ENCODE measurements around the gene SIX1. TPM values are rescaled to one million over a fixed set of nuclear protein-coding genes. Genes with fewer than 3 reads are reported as not detected.
A peak's percentile ranks its signal among the peaks of the same experiment; 100 is the strongest.

Gene SIX1
- total RNA-seq, 1 donor from 2014 or later: not detected

DNA sequence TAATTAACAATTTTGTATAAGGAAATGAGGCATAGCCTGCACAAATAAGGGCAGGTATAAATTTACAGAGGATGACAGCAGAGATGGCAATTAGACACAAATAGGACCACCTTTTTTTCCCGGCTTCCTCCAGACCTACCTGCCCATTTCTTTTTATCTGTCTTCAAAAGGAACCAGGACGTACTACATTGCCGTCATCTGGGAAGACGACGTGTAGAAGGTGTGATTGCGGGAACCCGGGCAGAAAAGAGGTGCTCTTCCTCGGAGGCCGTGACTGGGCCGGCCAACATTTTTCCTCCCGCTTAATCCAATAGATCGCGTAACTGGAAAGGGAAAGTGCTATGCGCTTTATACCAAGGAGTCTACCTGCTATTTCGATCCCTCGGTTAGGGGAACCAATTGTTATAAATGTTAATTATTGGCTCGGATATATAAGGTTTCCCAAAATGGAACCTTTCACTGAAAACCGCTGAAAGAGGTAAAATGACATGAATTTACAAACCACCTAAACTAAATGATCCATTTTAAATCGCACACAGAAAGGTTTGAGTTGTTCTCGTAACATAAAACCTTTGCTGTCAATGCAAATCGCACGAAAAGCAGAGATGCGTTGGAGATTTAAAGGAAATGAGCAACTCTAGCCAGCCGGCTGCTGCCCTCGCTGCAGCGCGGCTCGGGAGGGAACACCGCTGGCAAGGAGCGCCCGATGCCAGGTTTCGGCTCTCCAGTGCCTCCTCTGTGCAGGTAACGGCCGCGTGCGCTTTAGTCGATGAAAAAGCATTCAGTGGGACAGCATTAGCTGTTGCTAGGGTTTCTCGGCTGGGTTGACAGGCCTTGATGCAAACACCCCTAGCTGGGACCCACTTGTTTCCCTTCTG, 2.8 kb upstream of the SIX1 start:
- TF ChIP-seq, protein P1, sequence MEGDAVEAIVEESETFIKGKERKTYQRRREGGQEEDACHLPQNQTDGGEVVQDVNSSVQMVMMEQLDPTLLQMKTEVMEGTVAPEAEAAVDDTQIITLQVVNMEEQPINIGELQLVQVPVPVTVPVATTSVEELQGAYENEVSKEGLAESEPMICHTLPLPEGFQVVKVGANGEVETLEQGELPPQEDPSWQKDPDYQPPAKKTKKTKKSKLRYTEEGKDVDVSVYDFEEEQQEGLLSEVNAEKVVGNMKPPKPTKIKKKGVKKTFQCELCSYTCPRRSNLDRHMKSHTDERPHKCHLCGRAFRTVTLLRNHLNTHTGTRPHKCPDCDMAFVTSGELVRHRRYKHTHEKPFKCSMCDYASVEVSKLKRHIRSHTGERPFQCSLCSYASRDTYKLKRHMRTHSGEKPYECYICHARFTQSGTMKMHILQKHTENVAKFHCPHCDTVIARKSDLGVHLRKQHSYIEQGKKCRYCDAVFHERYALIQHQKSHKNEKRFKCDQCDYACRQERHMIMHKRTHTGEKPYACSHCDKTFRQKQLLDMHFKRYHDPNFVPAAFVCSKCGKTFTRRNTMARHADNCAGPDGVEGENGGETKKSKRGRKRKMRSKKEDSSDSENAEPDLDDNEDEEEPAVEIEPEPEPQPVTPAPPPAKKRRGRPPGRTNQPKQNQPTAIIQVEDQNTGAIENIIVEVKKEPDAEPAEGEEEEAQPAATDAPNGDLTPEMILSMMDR (IDR thresholded peaks at IDR 0.05; ENCODE audit: borderline replicate concordance): no peak
- Histone ChIP-seq H3K36me3 (no peaks in the 10 kb centered on the region), H3K9me3 (replicated peaks) (no peaks in the 10 kb centered on the region), H3K27ac (replicated peaks) (no peak overlapping the region), H3K4me3 (no peak overlapping the region), H3K4me1 (peaks cover 69% of the 10 kb centered on the region), H3K27me3 (ENCODE audit: low read depth) (peaks cover 100% of the 10 kb centered on the region)
- no peak for DNase-seq
- intact Hi-C loops (cut with micrococcal nuclease): no loop called here

DNA sequence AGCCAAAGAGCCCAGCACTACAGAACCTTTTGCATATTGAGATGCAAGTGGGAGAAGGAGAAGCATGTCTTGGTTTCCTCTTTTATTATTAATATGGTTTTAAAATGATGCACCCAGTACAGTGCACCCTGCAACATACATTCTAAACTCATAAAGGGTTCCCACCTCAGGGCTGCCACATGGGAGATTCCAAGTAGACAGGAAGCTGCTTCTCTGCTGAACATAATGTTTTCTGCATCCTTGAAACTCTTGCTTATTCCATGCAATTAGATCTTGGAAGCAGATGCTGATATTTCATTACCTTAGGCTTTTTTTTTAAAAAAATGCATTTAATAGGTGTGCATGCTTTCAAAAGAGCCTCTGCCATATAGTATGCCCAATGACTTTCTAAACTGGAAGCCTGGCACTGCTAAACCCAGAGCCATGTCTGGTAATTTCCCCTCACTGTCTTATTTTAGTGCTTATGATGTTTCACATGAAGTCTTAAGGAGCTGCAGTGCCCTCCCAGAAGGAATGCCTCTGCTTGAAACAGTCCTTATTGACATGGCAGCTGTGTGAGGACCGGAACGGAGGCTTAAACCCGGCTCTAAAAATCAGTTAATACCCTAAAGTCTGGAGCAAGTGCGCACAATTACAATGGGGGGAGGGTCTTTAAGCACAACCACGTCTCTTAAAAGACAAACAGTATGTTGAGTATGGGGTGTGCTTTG, 2.0 kb upstream of the SIX1 start:
- H3K36me3 ChIP-seq: no peaks in the 10 kb centered on the region
- H3K4me1 ChIP-seq: peaks cover 64% of the 10 kb centered on the region
- H3K9me3 ChIP-seq (replicated peaks): no peaks in the 10 kb centered on the region
- intact Hi-C loops (cut with micrococcal nuclease): no loop called here
- TF ChIP-seq, protein P1 (IDR thresholded peaks at IDR 0.05; ENCODE audit: borderline replicate concordance): no peak
- no peak for DNase-seq
- H3K27me3 ChIP-seq (ENCODE audit: low read depth): peaks cover 100% of the 10 kb centered on the region
- no peak overlapping the region for H3K27ac ChIP-seq (replicated peaks)
- H3K4me3 ChIP-seq: no peak overlapping the region

DNA sequence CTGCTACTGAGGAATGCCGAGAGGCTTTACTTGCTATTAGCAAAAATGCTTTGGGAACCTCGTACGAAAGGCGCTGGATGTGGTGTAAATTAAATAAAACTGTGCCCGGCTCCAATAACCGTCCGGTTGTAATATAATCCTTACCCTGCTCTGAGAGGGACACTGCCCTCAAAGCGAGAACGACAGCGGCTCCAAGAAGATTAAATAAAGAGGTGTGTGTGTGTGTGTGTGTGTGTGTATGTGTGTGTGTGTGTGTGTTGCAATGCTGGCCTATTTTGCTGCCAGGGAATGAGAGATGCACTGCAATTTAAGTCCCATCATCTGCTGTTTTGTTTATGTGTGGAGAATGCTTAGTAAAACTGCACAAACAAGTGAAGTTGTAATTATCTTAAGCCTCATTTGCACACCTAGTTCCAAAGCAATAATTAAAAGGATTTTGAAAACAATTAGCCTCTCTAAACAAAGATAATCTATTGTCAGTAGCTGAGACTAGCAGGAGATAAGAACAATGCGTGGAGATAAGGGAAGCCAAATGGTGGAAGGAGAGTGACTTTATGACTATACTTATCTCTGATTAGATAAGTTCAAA, 1.2 kb upstream of the SIX1 start:
- Histone ChIP-seq H3K4me1 (peaks cover 56% of the 10 kb centered on the region), H3K27me3 (ENCODE audit: low read depth) (peaks cover 100% of the 10 kb centered on the region), H3K36me3 (no peaks in the 10 kb centered on the region), H3K4me3 (peak overlapping the region; percentile 68), H3K27ac (replicated peaks) (no peak overlapping the region), H3K9me3 (replicated peaks) (no peaks in the 10 kb centered on the region)
- intact Hi-C loops (cut with micrococcal nuclease): no loop called here
- DNase-seq: no peak
- TF ChIP-seq, protein P1 (IDR thresholded peaks at IDR 0.05; ENCODE audit: borderline replicate concordance): no peak

DNA sequence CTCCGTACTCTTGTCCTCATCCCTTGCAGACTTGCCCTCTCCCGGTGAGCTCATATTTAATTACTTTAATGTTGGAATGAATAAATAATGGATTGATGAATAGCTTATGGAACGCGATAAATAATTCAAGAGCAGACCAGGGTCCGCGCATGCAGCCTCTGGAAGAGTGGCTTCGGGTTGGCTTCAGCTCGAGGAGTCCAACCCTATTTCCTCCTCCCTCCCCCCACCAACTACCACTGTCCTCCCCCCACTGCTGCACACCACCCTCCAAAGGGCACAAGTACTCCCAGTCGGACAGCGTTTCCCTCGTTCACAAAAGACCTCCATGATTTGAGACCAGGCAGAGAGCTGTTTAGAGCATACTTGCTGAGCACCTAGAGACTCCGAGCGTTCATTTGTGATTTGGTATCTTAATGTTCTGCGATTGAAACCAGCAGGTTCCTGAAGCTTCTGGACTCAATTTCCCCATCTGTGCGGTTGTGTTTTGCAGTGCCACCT, 647 bp upstream of the SIX1 start:
- Histone ChIP-seq H3K4me1 (peaks cover 53% of the 10 kb centered on the region), H3K27ac (replicated peaks) (no peak overlapping the region), H3K9me3 (replicated peaks) (no peaks in the 10 kb centered on the region), H3K27me3 (ENCODE audit: low read depth) (peaks cover 100% of the 10 kb centered on the region), H3K4me3 (peak overlapping the region; percentile 68), H3K36me3 (no peaks in the 10 kb centered on the region)
- no peak for DNase-seq
- TF ChIP-seq, protein P1 (IDR thresholded peaks at IDR 0.05; ENCODE audit: borderline replicate concordance): no peak
- intact Hi-C loops (cut with micrococcal nuclease): no loop called here

DNA sequence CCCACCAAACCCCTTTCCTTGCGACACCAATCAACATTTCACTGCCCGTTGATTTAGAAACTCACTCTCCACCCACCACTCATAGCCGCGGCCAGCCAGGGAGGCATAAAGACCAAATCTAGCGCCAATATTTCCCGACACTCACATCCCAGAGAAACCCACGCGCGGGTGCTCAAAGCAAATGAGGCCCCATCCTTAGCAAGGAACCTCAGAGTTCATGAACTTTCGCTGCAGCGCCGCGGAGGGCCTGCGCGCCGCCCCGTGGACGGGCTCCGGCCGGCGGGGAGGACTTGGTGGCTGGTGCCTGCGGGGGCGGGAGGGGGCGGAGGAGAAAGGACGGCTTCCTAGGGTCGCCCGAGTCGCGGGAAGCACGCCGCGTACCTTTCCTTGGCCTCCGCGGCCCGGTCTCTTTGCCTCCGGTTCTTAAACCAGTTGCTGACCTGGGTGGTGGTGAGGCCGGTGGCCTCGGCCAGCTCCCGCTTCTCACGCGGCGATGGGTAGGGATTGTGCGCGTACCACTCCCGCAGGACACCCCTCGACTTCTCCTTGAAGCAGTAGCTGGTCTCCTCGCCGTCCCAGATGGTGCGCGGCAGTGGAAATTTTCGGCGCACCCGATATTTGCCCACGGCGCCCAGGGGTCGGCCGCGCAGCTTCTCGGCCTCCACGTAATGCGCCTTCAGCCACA, 886 bp downstream of the SIX1 start:
- TF ChIP-seq, protein P1 (IDR thresholded peaks at IDR 0.05; ENCODE audit: borderline replicate concordance): no peak
- no peaks in the 10 kb centered on the region for H3K9me3 ChIP-seq (replicated peaks)
- peaks cover 51% of the 10 kb centered on the region for H3K4me1 ChIP-seq
- peak overlapping the region; percentile 68 for H3K4me3 ChIP-seq
- no peak overlapping the region for H3K27ac ChIP-seq (replicated peaks)
- no peaks in the 10 kb centered on the region for H3K36me3 ChIP-seq
- peaks cover 100% of the 10 kb centered on the region for H3K27me3 ChIP-seq (ENCODE audit: low read depth)
- intact Hi-C loops (cut with micrococcal nuclease): no loop called here
- no peak for DNase-seq

All from left ventricle myocardium inferior (tissue), 1 donor.